Vagina (tissue), 2 donors: ENCODE measurements around the gene AMER2. TPM values are rescaled to one million over a fixed set of nuclear protein-coding genes. Genes with fewer than 3 reads are reported as not detected.

Source experiments
- DNase-seq, 2 donors: peaks; one replicate each; pipeline ENCODE4 v3.0.0-alpha.2; 2017; ENCODE audit errors: extremely low spot score in 2 of 2
- H3K27ac ChIP-seq: fragments of 200-600 bp; sonication (generic); one replicate; pipeline ENCODE4 v1.5.1; 2019
- H3K27me3 ChIP-seq: fragments of 200-600 bp; sonication (generic); one replicate; pipeline ENCODE4 v1.5.1; 2019
- H3K36me3 ChIP-seq, 2 donors: fragments of 200-600 bp; sonication (generic); one replicate each; pipeline ENCODE4 v1.5.1; 2017 to 2019
- H3K4me1 ChIP-seq: fragments of 200-600 bp; sonication (generic); one replicate; pipeline ENCODE4 v1.5.1; 2019
- H3K4me3 ChIP-seq, 2 donors: fragments of 200-600 bp; sonication (generic); 1 replicate in 1 of 2; 2 replicates in 1 of 2; pipeline ENCODE4 v1.5.1; 2016 to 2019
- H3K9me3 ChIP-seq: fragments of 200-600 bp; sonication (generic); one replicate; pipeline ENCODE4 v1.5.1; 2019
- POLR2A ChIP-seq, 2 donors: fragments of 450-650 bp; IDR thresholded peaks; one replicate each; pipeline ENCODE4 v1.6.1; 2017; ENCODE audit warnings: antibody characterized with exemption in 2 of 2, mild to moderate bottlenecking in 2 of 2, moderate library complexity in 2 of 2
- POLR2AphosphoS5 ChIP-seq, 2 donors: sonication (generic); formaldehyde crosslinking; IDR thresholded peaks; one replicate each; pipeline ENCODE4 v1.9.0; 2017; ENCODE audit warnings: antibody characterized with exemption in 2 of 2, mild to moderate bottlenecking in 2 of 2, low read depth in 1 of 2; ENCODE audit not compliant: insufficient read depth in 1 of 2
- intact Hi-C: fragments of 100-400 bp; cut with DNase I; formaldehyde crosslinking; loops from one replicate; pipeline ENCODE4 v1.15.1; 2023
- total RNA-seq: library from RNA; depleted of rRNA; stranded (reverse); fragments of >200 nt; gene quantifications from one replicate; pipeline ENCODE4 v1.2.3, GENCODE V29; 2016
- TF ChIP-seq, protein P1 (sequence below), 3 experiments: fragments of 450-650 bp in 2 of 3; fragments of 200-600 bp in 1 of 3; sonication (generic) in 1 of 3; IDR thresholded peaks; one replicate each; pipeline ENCODE4 v1.5.1; 2017 to 2019; ENCODE audit warnings: antibody characterized with exemption in 3 of 3, mild to moderate bottlenecking in 2 of 3, moderate library complexity in 2 of 3

AMER2 gene
- total RNA-seq, 1 donor from 2014 or later: not detected

DNA sequence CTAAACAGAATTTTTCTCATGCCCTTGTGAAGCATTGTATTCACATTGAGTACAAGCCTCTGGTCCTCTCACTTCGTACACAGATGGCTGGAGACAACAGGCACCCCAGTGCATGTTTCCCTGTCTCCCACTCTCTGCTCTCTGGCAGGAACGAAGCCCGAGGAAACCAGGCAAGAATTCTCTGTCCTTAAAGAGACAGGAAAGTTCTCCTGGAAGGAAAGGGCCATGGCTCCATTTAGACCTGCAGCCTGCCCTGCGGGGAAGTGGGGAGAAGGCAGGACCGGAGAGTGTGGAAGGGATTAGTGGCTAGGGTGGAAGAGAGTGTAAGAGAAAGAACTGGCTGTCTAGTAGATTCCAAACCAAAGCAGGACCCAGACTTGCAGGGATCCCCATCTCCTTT, 15.5 kb upstream of the AMER2 start:
- no peaks in the 10 kb centered on the region for H3K36me3 ChIP-seq
- no peaks in the 10 kb centered on the region for H3K27me3 ChIP-seq
- no peak overlapping the region for H3K27ac ChIP-seq
- TF ChIP-seq POLR2AphosphoS5 (IDR thresholded peaks at IDR 0.05; ENCODE audit: insufficient read depth in 1 of 2, low read depth in 1 of 2): no peak
- no peak for TF ChIP-seq POLR2A (IDR thresholded peaks at IDR 0.05)
- TF ChIP-seq, protein P1, sequence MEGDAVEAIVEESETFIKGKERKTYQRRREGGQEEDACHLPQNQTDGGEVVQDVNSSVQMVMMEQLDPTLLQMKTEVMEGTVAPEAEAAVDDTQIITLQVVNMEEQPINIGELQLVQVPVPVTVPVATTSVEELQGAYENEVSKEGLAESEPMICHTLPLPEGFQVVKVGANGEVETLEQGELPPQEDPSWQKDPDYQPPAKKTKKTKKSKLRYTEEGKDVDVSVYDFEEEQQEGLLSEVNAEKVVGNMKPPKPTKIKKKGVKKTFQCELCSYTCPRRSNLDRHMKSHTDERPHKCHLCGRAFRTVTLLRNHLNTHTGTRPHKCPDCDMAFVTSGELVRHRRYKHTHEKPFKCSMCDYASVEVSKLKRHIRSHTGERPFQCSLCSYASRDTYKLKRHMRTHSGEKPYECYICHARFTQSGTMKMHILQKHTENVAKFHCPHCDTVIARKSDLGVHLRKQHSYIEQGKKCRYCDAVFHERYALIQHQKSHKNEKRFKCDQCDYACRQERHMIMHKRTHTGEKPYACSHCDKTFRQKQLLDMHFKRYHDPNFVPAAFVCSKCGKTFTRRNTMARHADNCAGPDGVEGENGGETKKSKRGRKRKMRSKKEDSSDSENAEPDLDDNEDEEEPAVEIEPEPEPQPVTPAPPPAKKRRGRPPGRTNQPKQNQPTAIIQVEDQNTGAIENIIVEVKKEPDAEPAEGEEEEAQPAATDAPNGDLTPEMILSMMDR (IDR thresholded peaks at IDR 0.05): no peak
- H3K9me3 ChIP-seq: no peaks in the 10 kb centered on the region
- DNase-seq: no peak
- H3K4me3 ChIP-seq: no peak overlapping the region
- intact Hi-C loops: no loop called here
- H3K4me1 ChIP-seq: no peaks in the 10 kb centered on the region

GRCh38 chr13:25186187-25186586, 14.1 kb upstream of the AMER2 start:
- Histone ChIP-seq H3K27me3 (no peaks in the 10 kb centered on the region), H3K36me3 (no peaks in the 10 kb centered on the region), H3K27ac (no peak overlapping the region), H3K4me3 (no peak overlapping the region), H3K4me1 (no peaks in the 10 kb centered on the region), H3K9me3 (no peaks in the 10 kb centered on the region)
- DNase-seq: no peak
- no peak for TF ChIP-seq POLR2A (IDR thresholded peaks at IDR 0.05)
- no peak for TF ChIP-seq POLR2AphosphoS5 (IDR thresholded peaks at IDR 0.05; ENCODE audit: insufficient read depth in 1 of 2, low read depth in 1 of 2)
- TF ChIP-seq, protein P1 (IDR thresholded peaks at IDR 0.05): no peak
- intact Hi-C loops: no loop called here

- DNase-seq: no peak
- Histone ChIP-seq H3K36me3 (no peaks in the 10 kb centered on the region), H3K4me3 (no peak overlapping the region), H3K4me1 (no peaks in the 10 kb centered on the region), H3K27ac (no peak overlapping the region), H3K9me3 (no peaks in the 10 kb centered on the region), H3K27me3 (no peaks in the 10 kb centered on the region)
- no peak for TF ChIP-seq POLR2AphosphoS5 (IDR thresholded peaks at IDR 0.05; ENCODE audit: insufficient read depth in 1 of 2, low read depth in 1 of 2)
- no peak for TF ChIP-seq POLR2A (IDR thresholded peaks at IDR 0.05)
- TF ChIP-seq, protein P1 (IDR thresholded peaks at IDR 0.05): no peak
- intact Hi-C loops: no loop called here
Observed at GRCh38 chr13:25181597-25181996, 9.5 kb upstream of the AMER2 start.

DNA sequence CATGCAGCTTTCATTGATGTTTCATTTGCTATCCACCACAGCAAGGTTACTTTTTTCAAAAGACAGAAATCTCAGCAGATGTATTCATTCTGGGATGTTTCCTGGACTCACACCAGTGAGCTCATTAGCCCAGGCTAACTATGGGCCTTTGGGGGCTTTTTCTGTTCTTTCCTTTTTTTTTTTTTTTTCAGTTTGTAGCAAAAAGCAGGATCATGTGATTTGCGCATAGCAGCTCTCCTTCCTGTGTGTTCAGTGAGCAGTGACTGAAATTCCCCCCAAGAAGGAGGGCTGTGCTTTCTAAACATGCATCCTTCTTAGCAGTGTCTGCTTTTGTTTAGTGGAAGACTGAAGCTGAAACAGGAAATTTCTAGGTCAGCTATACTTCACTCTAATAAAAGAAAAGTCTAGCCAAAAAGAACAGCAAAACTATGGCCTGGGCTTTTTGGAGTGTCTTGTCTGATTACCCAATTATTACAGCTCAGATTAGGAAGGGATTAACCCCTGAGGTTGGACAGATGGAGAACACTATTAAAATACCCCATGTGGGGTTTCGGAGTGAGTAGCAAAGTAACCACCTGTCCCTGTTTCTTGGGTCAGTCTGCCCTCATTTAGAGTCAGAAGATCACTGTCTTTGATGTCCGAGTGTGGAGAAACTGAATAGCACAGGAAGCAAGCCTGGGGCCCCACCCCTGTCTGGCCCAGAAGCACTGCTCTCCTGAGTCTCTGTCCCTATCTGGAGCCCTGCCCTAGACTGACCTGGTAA, 8.9 kb upstream of the AMER2 start:
- Histone ChIP-seq H3K4me1 (no peaks in the 10 kb centered on the region), H3K4me3 (no peak overlapping the region), H3K9me3 (no peaks in the 10 kb centered on the region), H3K36me3 (no peaks in the 10 kb centered on the region), H3K27me3 (no peaks in the 10 kb centered on the region), H3K27ac (no peak overlapping the region)
- TF ChIP-seq POLR2A (IDR thresholded peaks at IDR 0.05) (no peak), POLR2AphosphoS5 (IDR thresholded peaks at IDR 0.05; ENCODE audit: insufficient read depth in 1 of 2, low read depth in 1 of 2) (no peak)
- TF ChIP-seq, protein P1 (IDR thresholded peaks at IDR 0.05): no peak
- intact Hi-C loops: no loop called here
- no peak for DNase-seq
